Gastrocnemius medialis (tissue), 4 donors: ENCODE results near the gene HNRNPH1.

Experiments used
- POLR2A ChIP-seq, 2 donors: fragments of 450-650 bp; IDR thresholded peaks; one replicate each; pipeline ENCODE4 v1.6.1; 2017; ENCODE audit warnings: antibody characterized with exemption in 2 of 2, mild to moderate bottlenecking in 2 of 2, moderate library complexity in 2 of 2
- TF ChIP-seq, protein P1 (sequence below), 5 experiments: fragments of 450-650 bp in 3 of 5; fragments of 200-600 bp in 2 of 5; sonication (generic) in 2 of 5; IDR thresholded peaks in 4 of 5; conservative IDR thresholded peaks in 1 of 5; 1 replicate in 4 of 5; 2 replicates in 1 of 5; pipeline ENCODE4 v1.5.1; 2016 to 2019; ENCODE audit warnings: antibody characterized with exemption in 5 of 5, mild to moderate bottlenecking in 3 of 5, moderate library complexity in 3 of 5

DNA sequence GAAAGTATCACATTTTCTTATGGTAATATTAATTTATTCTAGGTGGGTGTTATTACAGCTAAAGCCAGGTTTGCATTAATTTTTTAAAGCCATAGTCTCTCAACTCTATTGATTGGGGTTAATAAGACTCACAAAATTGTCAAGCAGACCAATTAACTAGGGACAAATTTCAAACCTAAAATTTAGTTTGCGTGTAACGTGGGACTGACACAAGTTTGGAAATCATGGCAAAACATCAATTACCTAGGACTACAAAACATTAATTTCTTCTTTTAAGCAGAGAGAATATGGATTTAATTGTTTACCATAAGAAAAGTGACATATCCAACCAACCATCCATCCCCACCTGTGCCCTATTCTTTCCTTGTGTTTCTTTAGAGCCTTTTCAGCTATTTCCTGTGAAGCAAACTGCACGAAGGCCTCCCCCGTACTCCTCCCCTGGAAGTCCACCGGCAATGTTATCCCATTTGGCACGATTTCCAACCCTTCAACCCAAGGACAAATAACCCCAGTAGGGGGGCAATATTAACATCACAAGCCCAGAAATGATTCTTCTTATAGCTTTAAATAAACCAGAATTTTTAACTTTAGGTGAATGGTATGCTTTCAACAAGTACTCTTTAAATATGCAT, 4.4 kb downstream of the HNRNPH1 start:
- TF ChIP-seq POLR2A (IDR thresholded peaks at IDR 0.05), result no peak
- TF ChIP-seq, protein P1, sequence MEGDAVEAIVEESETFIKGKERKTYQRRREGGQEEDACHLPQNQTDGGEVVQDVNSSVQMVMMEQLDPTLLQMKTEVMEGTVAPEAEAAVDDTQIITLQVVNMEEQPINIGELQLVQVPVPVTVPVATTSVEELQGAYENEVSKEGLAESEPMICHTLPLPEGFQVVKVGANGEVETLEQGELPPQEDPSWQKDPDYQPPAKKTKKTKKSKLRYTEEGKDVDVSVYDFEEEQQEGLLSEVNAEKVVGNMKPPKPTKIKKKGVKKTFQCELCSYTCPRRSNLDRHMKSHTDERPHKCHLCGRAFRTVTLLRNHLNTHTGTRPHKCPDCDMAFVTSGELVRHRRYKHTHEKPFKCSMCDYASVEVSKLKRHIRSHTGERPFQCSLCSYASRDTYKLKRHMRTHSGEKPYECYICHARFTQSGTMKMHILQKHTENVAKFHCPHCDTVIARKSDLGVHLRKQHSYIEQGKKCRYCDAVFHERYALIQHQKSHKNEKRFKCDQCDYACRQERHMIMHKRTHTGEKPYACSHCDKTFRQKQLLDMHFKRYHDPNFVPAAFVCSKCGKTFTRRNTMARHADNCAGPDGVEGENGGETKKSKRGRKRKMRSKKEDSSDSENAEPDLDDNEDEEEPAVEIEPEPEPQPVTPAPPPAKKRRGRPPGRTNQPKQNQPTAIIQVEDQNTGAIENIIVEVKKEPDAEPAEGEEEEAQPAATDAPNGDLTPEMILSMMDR (IDR thresholded peaks at IDR 0.05 in 4 of 5, conservative IDR thresholded peaks at IDR 0.05 in 1 of 5), result no peak
